H1 (cell line): ENCODE results near the gene PATL2. TPM values are rescaled to one million over a fixed set of nuclear protein-coding genes. Genes with fewer than 3 reads are reported as not detected.

ENCODE experiments used
- CTCF ChIA-PET: fragments of 300-600 bp; sonication (Branson Sonifier 250); formaldehyde crosslinking; loops from one replicate; lab custom pipeline; 2021; ENCODE audit not compliant: partially characterized antibody; lab: Charles Lee
- POLR2A ChIA-PET: fragments of 300-600 bp; sonication (Branson Sonifier 250); formaldehyde crosslinking; loops from one replicate; lab custom pipeline; 2021; ENCODE audit warnings: inconsistent platforms; ENCODE audit not compliant: partially characterized antibody; lab: Charles Lee
- DNase-seq, 2 experiments: peaks; one replicate each; pipeline versions ENCODE4 v3.0.0 to v3.0.0-alpha.2; 2010 to 2022; ENCODE audit warnings: low spot score in 2 of 2, low read depth in 1 of 2, mixed read lengths in 1 of 2
- FAIRE-seq: peaks from 2 replicates; lab custom pipeline; 2011; peaks lifted over from hg19 to GRCh38; lab: Jason Lieb, UNC
- H2AFZ ChIP-seq: 2 replicates; pipeline ENCODE4 v1.8.1; 2012; ENCODE audit warnings: low read length, inconsistent platforms
- H2AK5ac ChIP-seq: 2 replicates; pipeline ENCODE4 v1.6.1; 2013; ENCODE audit warnings: low read depth, low read length
- H2BK120ac ChIP-seq: replicated peaks from 2 replicates; pipeline ENCODE3; 2013; ENCODE audit warnings: low read depth, low read length, inconsistent platforms
- H2BK12ac ChIP-seq: 2 replicates; pipeline ENCODE4 v1.6.1; 2013; ENCODE audit warnings: low read depth, low read length
- H2BK15ac ChIP-seq: 2 replicates; pipeline ENCODE4 v1.6.1; 2013; ENCODE audit warnings: low read length
- H2BK20ac ChIP-seq: 2 replicates; pipeline ENCODE4 v1.6.1; 2013; ENCODE audit warnings: low read length
- H2BK5ac ChIP-seq: 2 replicates; pipeline ENCODE4 v1.6.1; 2013; ENCODE audit warnings: low read depth, low read length
- H3K14ac ChIP-seq: 2 replicates; pipeline ENCODE4 v1.6.1; 2013; ENCODE audit warnings: inconsistent platforms; ENCODE audit not compliant: insufficient read length
- H3K18ac ChIP-seq: 2 replicates; pipeline ENCODE4 v1.6.1; 2013; ENCODE audit warnings: low read length; ENCODE audit errors: extremely low read depth
- H3K23ac ChIP-seq: 2 replicates; pipeline ENCODE4 v1.6.1; 2013; ENCODE audit warnings: inconsistent platforms; ENCODE audit not compliant: insufficient read length
- H3K23me2 ChIP-seq: 2 replicates; pipeline ENCODE4 v1.6.1; 2013; ENCODE audit warnings: low read depth, low read length
- H3K27ac ChIP-seq: 2 replicates; pipeline ENCODE4 v1.6.1; 2011; ENCODE audit warnings: low read depth, low read length, inconsistent platforms
- H3K27me3 ChIP-seq, 4 experiments: replicated peaks in 1 of 4; 1 replicate in 1 of 4; 2 replicates in 3 of 4; pipeline versions ENCODE4 v1.6.1 to v1.8.1; 2011 to 2013; ENCODE audit warnings: low read length in 3 of 4, mild to moderate bottlenecking in 3 of 4, inconsistent platforms in 2 of 4, mixed read lengths in 2 of 4, moderate library complexity in 1 of 4; ENCODE audit not compliant: control insufficient read depth in 3 of 4, insufficient read depth in 3 of 4; ENCODE audit errors: extremely low read depth in 1 of 4
- H3K36me3 ChIP-seq, 4 experiments: 2 replicates each; pipeline versions ENCODE4 v1.6.1 to v1.8.1; 2011 to 2013; ENCODE audit warnings: mild to moderate bottlenecking in 4 of 4, low read length in 3 of 4, moderate library complexity in 2 of 4, control low read depth in 1 of 4, inconsistent platforms in 1 of 4; ENCODE audit not compliant: insufficient read depth in 4 of 4, control insufficient read depth in 2 of 4
- H3K4ac ChIP-seq: replicated peaks from 2 replicates; pipeline ENCODE3; 2013; ENCODE audit warnings: low read length, low read depth, mixed read lengths, inconsistent platforms; ENCODE audit not compliant: insufficient read length
- H3K4me1 ChIP-seq, 4 experiments: replicated peaks in 1 of 4; 1 replicate in 1 of 4; 2 replicates in 3 of 4; pipeline versions ENCODE4 v1.6.1 to v1.8.1; 2011 to 2013; ENCODE audit warnings: low read length in 3 of 4, inconsistent platforms in 2 of 4, mixed read lengths in 1 of 4; ENCODE audit not compliant: insufficient read depth in 4 of 4, control insufficient read depth in 3 of 4
- H3K4me2 ChIP-seq, 2 experiments: 2 replicates each; pipeline versions ENCODE4 v1.6.1 to v1.8.1; 2011 to 2013; ENCODE audit warnings: low read depth in 2 of 2, low read length in 2 of 2, control low read depth in 1 of 2, inconsistent platforms in 1 of 2, mild to moderate bottlenecking in 1 of 2; ENCODE audit not compliant: insufficient read depth in 1 of 2
- H3K4me3 ChIP-seq, 4 experiments: fragments of 200-600, 300-600 bp in 1 of 4; sonication (generic), shearing (Covaris generic), sonication (Bioruptor Twin) in 1 of 4; 2 replicates each; pipeline versions ENCODE4 v1.5.1 to v1.8.1; 2011 to 2016; ENCODE audit warnings: low read length in 4 of 4, low read depth in 3 of 4, control low read depth in 2 of 4, inconsistent platforms in 2 of 4, mild to moderate bottlenecking in 2 of 4, mixed read lengths in 1 of 4, moderate library complexity in 1 of 4; ENCODE audit not compliant: insufficient read depth in 2 of 4; ENCODE audit errors: extremely low read depth in 1 of 4
- H3K56ac ChIP-seq: replicated peaks from 2 replicates; pipeline ENCODE3; 2013; ENCODE audit warnings: low read depth, mild to moderate bottlenecking, mixed read lengths, low read length, inconsistent platforms; ENCODE audit not compliant: insufficient read length
- H3K79me1 ChIP-seq: 2 replicates; pipeline ENCODE4 v1.6.1; 2013; ENCODE audit warnings: low read depth, low read length, control low read depth
- H3K79me2 ChIP-seq, 2 experiments: 2 replicates each; pipeline versions ENCODE4 v1.6.1 to v1.8.1; 2012 to 2013; ENCODE audit warnings: low read length in 2 of 2, mild to moderate bottlenecking in 2 of 2, inconsistent platforms in 1 of 2; ENCODE audit not compliant: insufficient read depth in 2 of 2, control insufficient read depth in 1 of 2
- H3K9ac ChIP-seq, 4 experiments: replicated peaks in 1 of 4; 1 replicate in 1 of 4; 2 replicates in 3 of 4; pipeline versions ENCODE4 v1.6.1 to v1.8.1; 2011 to 2013; ENCODE audit warnings: low read depth in 3 of 4, low read length in 3 of 4, control low read depth in 2 of 4, mild to moderate bottlenecking in 2 of 4, moderate library complexity in 2 of 4, inconsistent platforms in 1 of 4; ENCODE audit errors: extremely low read depth in 1 of 4
- H3K9me3 ChIP-seq, 2 experiments: 2 replicates each; pipeline versions ENCODE4 v1.6.1 to v1.8.1; 2012 to 2013; ENCODE audit warnings: mild to moderate bottlenecking in 2 of 2, moderate library complexity in 2 of 2, control low read depth in 1 of 2, inconsistent platforms in 1 of 2, low read depth in 1 of 2, low read length in 1 of 2, mixed read lengths in 1 of 2; ENCODE audit not compliant: insufficient read depth in 2 of 2
- H4K20me1 ChIP-seq, 2 experiments: replicated peaks in 1 of 2; 2 replicates each; pipeline versions ENCODE3 to v1.8.1; 2011 to 2013; ENCODE audit warnings: inconsistent platforms in 2 of 2, low read length in 2 of 2, mild to moderate bottlenecking in 1 of 2; ENCODE audit not compliant: insufficient read depth in 2 of 2, control insufficient read depth in 1 of 2
- H4K5ac ChIP-seq: 2 replicates; pipeline ENCODE4 v1.6.1; 2013; ENCODE audit warnings: low read length, low read depth, mixed read lengths, inconsistent platforms; ENCODE audit not compliant: insufficient read length
- H4K8ac ChIP-seq: 2 replicates; pipeline ENCODE4 v1.8.0; 2013; ENCODE audit warnings: mild to moderate bottlenecking, moderate library complexity, low read length, inconsistent platforms; ENCODE audit not compliant: insufficient read depth; ENCODE audit errors: extremely low read depth
- H4K91ac ChIP-seq: replicated peaks from 2 replicates; pipeline ENCODE3; 2013; ENCODE audit warnings: low read length, mixed read lengths, inconsistent platforms; ENCODE audit not compliant: insufficient read length
- BACH1 ChIP-seq: IDR thresholded peaks from 2 replicates; pipeline ENCODE4 v1.6.1; 2012; ENCODE audit warnings: low read length, improper control_type of control experiment
- BCL11A ChIP-seq, 2 experiments: IDR thresholded peaks; one replicate each; pipeline ENCODE4 v1.6.1; 2011; ENCODE audit warnings: low read depth in 2 of 2, low read length in 2 of 2, mild to moderate bottlenecking in 2 of 2
- CBX8 ChIP-seq: fragments of 300-800, 300-1000 bp; sonication (generic); IDR thresholded peaks from 2 replicates; pipeline ENCODE4 v1.7.1; 2016; ENCODE audit warnings: low read depth, low read length, borderline replicate concordance
- CEBPB ChIP-seq: IDR thresholded peaks from 2 replicates; pipeline ENCODE4 v1.6.1; 2012; ENCODE audit warnings: low read depth, low read length
- CHD2 ChIP-seq: IDR thresholded peaks from 2 replicates; pipeline ENCODE4 v1.6.1; 2012; ENCODE audit warnings: low read length, improper control_type of control experiment
- CTBP2 ChIP-seq: IDR thresholded peaks from 2 replicates; pipeline ENCODE4 v1.7.0; 2011; ENCODE audit warnings: borderline replicate concordance, mild to moderate bottlenecking, moderate library complexity, mixed read lengths, low read length; ENCODE audit not compliant: insufficient read depth, insufficient read length
- EZH2 ChIP-seq: fragments of 200-600 bp; sonication (generic); IDR thresholded peaks from 2 replicates; pipeline ENCODE4 v1.7.1; 2012; ENCODE audit warnings: low read depth, mild to moderate bottlenecking, moderate library complexity, low read length, inconsistent platforms; ENCODE audit not compliant: severe bottlenecking
- HDAC6 ChIP-seq: IDR thresholded peaks from one replicate; pipeline ENCODE4 v1.7.1; 2012; ENCODE audit warnings: low read depth, mild to moderate bottlenecking, inconsistent platforms, low read length, moderate library complexity
- JUN ChIP-seq: IDR thresholded peaks from 2 replicates; pipeline ENCODE4 v1.6.1; 2011; ENCODE audit warnings: low read depth, mild to moderate bottlenecking, improper control_type of control experiment, low read length
- KDM1A ChIP-seq: fragments of 200-600, 300-600 bp; sonication (generic); IDR thresholded peaks from 2 replicates; pipeline ENCODE4 v1.7.1; 2016; ENCODE audit warnings: mild to moderate bottlenecking, low read length, borderline replicate concordance
- KDM4A ChIP-seq: IDR thresholded peaks from one replicate; pipeline ENCODE4 v1.7.1; 2012; ENCODE audit warnings: low read depth, mild to moderate bottlenecking, moderate library complexity, low read length, inconsistent platforms; ENCODE audit not compliant: severe bottlenecking
- KDM5A ChIP-seq: fragments of 200-600 bp; IDR thresholded peaks from 2 replicates; pipeline ENCODE4 v1.7.1; 2012; ENCODE audit warnings: mild to moderate bottlenecking, low read length, inconsistent platforms, mixed read lengths
- MAFK ChIP-seq: IDR thresholded peaks from 2 replicates; pipeline ENCODE4 v1.6.1; 2012; ENCODE audit warnings: low read depth, mild to moderate bottlenecking, improper control_type of control experiment, low read length
- SP1 ChIP-seq: IDR thresholded peaks from 2 replicates; pipeline ENCODE4 v1.6.1; 2011; ENCODE audit warnings: low read depth, low read length
- SP2 ChIP-seq: IDR thresholded peaks from 2 replicates; pipeline ENCODE4 v1.6.1; 2012; ENCODE audit warnings: mild to moderate bottlenecking, low read length, inconsistent platforms
- TAF7 ChIP-seq: optimal IDR thresholded peaks from 2 replicates; pipeline ENCODE3; 2011; ENCODE audit warnings: low read depth, mild to moderate bottlenecking, inconsistent platforms, low read length, moderate library complexity, borderline replicate concordance
- WGBS, 2 experiments: shearing (Covaris generic) in 1 of 2; methylation state at CpG; one replicate each; pipeline versions ENCODE4 v1.1.6 to v1.1.7; 2013 to 2015; ENCODE audit warnings: low lambda C conversion rate in 2 of 2, mixed read lengths in 2 of 2, inconsistent platforms in 1 of 2, low coverage in 1 of 2, missing lambda C conversion rate in 1 of 2; ENCODE audit not compliant: insufficient replicate concordance in 2 of 2, insufficient coverage in 1 of 2, insufficient read length in 1 of 2; ENCODE audit errors: extremely low coverage in 1 of 2, missing lambda C conversion rate in 1 of 2; 5-methylcytosine and 5-hydroxymethylcytosine counted together
- polyA plus RNA-seq, 7 experiments: library from polyadenylated mRNA; depleted of rRNA in 3 of 7; stranded (reverse) in 5 of 7; unstranded in 2 of 7; fragments of >200 nt in 5 of 7; fragments of 200-250 nt in 2 of 7; gene quantifications; 1 replicate in 5 of 7; 2 replicates in 1 of 7; 4 replicates in 1 of 7; pipeline versions ENCODE4 v1.2.1 to v1.2.3, GENCODE V29; 2011 to 2013; ENCODE audit warnings: missing spikeins in 2 of 7, mixed read lengths in 2 of 7
- total RNA-seq: library from RNA; stranded (reverse); fragmentation: NEBNext Ultra II Directional; extraction: Animal tissue kit (Norgen Biotek cat#: 25700); gene quantifications from 2 replicates; pipeline ENCODE4 v1.2.1, GENCODE V29; 2021

Gene PATL2
- total and polyA plus RNA-seq, 2 of the 8 experiments (the other 6 are each of a cell fraction or from before 2014, with no cell fraction given): 0.65 to 1.3 TPM

DNA sequence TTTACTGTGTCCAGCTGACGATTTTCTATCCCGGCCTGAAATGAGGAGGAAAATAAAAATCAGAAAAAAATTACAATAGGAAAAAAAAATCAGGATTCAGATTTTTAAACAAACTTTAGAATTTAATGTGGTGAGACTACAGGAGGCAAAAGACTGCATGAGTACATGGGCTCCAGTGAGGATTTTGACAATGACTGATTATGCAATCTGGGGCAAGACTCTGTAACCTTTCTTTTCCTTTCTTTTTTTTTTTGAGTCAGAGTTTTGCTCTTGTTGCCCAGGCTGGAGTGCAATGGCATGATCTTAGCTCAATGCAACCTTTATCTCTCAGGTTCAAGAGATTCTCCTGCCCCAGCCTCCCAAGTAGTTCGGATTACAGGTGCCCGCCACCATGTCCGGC lies 77.5 kb downstream of the PATL2 start:
- no peak for FAIRE-seq
- no peak overlapping the region for H3K9ac ChIP-seq
- H3K27ac ChIP-seq: no peak overlapping the region
- no peaks in the 10 kb centered on the region for H3K9me3 ChIP-seq
- H2BK12ac ChIP-seq: no peak overlapping the region
- no peaks in the 10 kb centered on the region for H4K20me1 ChIP-seq
- H3K14ac ChIP-seq: no peak overlapping the region
- H3K4ac ChIP-seq: no peak overlapping the region
- H3K23me2 ChIP-seq: no peaks in the 10 kb centered on the region
- no peak overlapping the region for H2BK120ac ChIP-seq
- no peaks in the 10 kb centered on the region for H3K27me3 ChIP-seq
- no peak overlapping the region for H3K23ac ChIP-seq
- no peak overlapping the region for H3K18ac ChIP-seq
- H2BK5ac ChIP-seq: no peak overlapping the region
- no peak overlapping the region for H4K8ac ChIP-seq
- H3K4me2 ChIP-seq: no peak overlapping the region
- no peak overlapping the region for H4K91ac ChIP-seq
- H3K79me1 ChIP-seq: no peaks in the 10 kb centered on the region
- H3K79me2 ChIP-seq: no peaks in the 10 kb centered on the region
- H2BK20ac ChIP-seq: no peak overlapping the region
- no peak overlapping the region for H3K56ac ChIP-seq
- H2AFZ ChIP-seq: no peak overlapping the region
- 99% methylated on average over 5 of the region's 5 CpGs; no CpG with 5 or more reads in 1 of the 2 experiments for WGBS, 2 experiments
- no peak for DNase-seq
- no peak overlapping the region for H3K4me3 ChIP-seq
- ChIA-PET CTCF (interaction anchor here (0.7 to 1.4 kb wide), 2 partner anchors 25 to 118 kb away, joined by 3 read pairs; no protein-coding TSS in a partner anchor), POLR2A (no interaction called here)
- no peak overlapping the region for H2AK5ac ChIP-seq
- H4K5ac ChIP-seq: no peak overlapping the region
- H3K36me3 ChIP-seq: peaks cover 0 to 22% (median 6%) of the 10 kb centered on the region in 4 experiments; a peak in 4 of 8 replicates
- H3K4me1 ChIP-seq: no peaks in the 10 kb centered on the region
- H2BK15ac ChIP-seq: no peak overlapping the region
- TF ChIP-seq CEBPB: no peak
- TF ChIP-seq HDAC6: no peak
- no peak for TF ChIP-seq EZH2
- no peak for TF ChIP-seq JUN
- TF ChIP-seq BCL11A (IDR thresholded peaks at IDR 0.05; ENCODE audit: low read depth in 2 of 2, low read length in 2 of 2): no peak
- no peak for TF ChIP-seq BACH1
- no peak for TF ChIP-seq SP1
- TF ChIP-seq KDM5A: no peak
- TF ChIP-seq CHD2: no peak
- TF ChIP-seq TAF7: no peak
- no peak for TF ChIP-seq CBX8
- TF ChIP-seq KDM1A: no peak
- no peak for TF ChIP-seq KDM4A
- TF ChIP-seq SP2: no peak
- no peak for TF ChIP-seq CTBP2
- TF ChIP-seq MAFK: no peak
